ENCODE data around the gene HSBP1.

The HSBP1 gene

DNA sequence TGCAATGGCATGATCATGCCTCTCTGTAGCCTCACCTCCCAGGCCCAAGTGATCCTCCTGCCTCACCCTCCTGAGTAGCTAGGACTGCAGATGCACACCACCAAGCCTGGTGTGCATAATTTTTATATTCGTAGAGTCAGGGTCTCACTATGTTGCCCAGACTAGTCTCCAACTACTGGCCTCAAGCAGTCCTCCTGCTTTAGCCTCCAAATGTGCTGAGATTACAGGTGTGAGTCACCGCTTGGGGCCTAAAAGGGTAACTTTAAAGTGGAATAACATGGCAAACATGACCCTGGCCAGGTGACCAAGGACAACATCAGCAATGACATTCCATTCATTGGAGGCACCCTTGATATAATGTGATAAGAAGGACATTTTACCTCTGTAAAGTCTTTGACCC is 26.1 kb downstream of the HSBP1 start:
- DNase-seq (ENCODE audit: low read depth) = no peak
- no peak overlapping the region for H3K4me3 ChIP-seq (ENCODE audit: low read depth, low read length)
- TF ChIP-seq, protein P1, sequence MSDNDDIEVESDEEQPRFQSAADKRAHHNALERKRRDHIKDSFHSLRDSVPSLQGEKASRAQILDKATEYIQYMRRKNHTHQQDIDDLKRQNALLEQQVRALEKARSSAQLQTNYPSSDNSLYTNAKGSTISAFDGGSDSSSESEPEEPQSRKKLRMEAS (IDR thresholded peaks at IDR 0.05; ENCODE audit: low read depth, low read length) = no peak
- TF ChIP-seq, protein P2, sequence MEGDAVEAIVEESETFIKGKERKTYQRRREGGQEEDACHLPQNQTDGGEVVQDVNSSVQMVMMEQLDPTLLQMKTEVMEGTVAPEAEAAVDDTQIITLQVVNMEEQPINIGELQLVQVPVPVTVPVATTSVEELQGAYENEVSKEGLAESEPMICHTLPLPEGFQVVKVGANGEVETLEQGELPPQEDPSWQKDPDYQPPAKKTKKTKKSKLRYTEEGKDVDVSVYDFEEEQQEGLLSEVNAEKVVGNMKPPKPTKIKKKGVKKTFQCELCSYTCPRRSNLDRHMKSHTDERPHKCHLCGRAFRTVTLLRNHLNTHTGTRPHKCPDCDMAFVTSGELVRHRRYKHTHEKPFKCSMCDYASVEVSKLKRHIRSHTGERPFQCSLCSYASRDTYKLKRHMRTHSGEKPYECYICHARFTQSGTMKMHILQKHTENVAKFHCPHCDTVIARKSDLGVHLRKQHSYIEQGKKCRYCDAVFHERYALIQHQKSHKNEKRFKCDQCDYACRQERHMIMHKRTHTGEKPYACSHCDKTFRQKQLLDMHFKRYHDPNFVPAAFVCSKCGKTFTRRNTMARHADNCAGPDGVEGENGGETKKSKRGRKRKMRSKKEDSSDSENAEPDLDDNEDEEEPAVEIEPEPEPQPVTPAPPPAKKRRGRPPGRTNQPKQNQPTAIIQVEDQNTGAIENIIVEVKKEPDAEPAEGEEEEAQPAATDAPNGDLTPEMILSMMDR (IDR thresholded peaks at IDR 0.05; ENCODE audit: low read depth, low read length) = no peak
- TF ChIP-seq MYC (IDR thresholded peaks at IDR 0.05; ENCODE audit: low read depth, low read length) = no peak
- no peak for TF ChIP-seq POLR2A (IDR thresholded peaks at IDR 0.05; ENCODE audit: extremely low read depth, insufficient read length)

DNA sequence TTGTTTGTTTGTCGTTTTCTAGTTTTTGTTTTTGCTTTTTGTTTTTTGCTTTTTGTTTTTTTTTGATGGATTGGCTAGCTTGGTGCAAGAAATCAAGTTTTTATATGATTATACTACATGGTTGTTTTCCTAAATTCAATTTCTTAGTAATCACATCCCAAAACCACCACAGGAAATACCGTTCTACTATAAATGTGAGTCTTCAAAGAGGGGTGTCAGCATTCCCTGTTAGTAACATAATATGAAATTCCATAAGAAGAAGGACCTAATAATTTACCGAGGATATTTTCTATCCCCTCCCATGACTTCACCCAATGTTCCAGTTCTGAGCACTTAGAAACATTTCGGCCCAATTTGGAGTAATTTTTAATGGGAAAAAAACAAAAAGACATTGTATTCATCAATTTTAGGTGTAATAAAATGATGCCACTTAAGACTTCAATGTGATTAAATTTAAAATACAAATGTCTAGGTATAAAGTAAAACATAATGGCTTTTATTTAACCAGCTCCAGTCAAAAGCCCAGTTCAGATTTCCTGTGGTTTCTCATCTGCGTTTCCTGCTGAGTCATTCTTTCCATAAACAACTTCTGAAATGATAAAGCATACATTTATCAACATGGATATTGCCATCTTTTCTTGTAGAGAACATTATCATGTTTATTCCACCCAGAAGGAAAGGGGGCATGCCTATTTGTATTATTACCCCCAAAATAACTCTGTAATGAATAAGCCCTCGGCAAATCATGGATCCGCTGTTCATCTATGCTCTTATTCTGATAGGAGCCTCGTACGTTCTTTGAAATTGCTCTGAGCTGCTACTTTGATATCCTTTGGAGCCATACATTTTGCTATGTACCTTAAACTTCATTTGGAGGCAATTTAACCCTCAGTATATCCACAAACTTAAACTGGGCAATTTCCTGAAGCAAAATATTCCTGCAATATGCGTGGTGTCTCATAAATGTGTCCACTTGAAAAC is 28.1 kb downstream of the HSBP1 start:
- TF ChIP-seq MYC (IDR thresholded peaks at IDR 0.05; ENCODE audit: low read depth, low read length) (no peak), POLR2A (IDR thresholded peaks at IDR 0.05; ENCODE audit: extremely low read depth, insufficient read length) (no peak)
- TF ChIP-seq, protein P2 (IDR thresholded peaks at IDR 0.05; ENCODE audit: low read depth, low read length) = no peak
- TF ChIP-seq, protein P1 (IDR thresholded peaks at IDR 0.05; ENCODE audit: low read depth, low read length) = no peak
- peak; percentile 72 for DNase-seq (ENCODE audit: low read depth)

DNA sequence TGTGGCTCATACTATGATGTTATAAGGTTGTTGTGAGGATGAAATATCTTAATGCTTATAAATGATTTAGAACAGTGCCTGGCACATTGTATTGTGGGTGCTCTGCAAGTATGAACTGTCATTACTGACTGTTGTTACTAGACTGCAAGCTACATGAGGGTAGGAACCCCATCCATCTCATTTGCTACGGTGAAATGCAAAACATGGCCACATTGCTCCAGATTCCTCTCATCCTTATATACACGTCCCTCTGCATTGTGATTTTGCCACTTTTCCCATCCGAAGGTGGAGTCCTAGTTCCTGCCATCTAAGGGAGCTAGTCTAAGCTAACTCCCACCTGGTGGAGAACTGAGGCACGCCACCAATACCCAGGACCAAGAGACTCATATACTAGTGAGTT is 29.8 kb downstream of the HSBP1 start:
- H3K4me3 ChIP-seq (ENCODE audit: low read depth, low read length) = no peak overlapping the region
- TF ChIP-seq MYC (IDR thresholded peaks at IDR 0.05; ENCODE audit: low read depth, low read length) (no peak), POLR2A (IDR thresholded peaks at IDR 0.05; ENCODE audit: extremely low read depth, insufficient read length) (no peak)
- no peak for DNase-seq (ENCODE audit: low read depth)

More for the DNA sequence above, 28.1 kb downstream of the HSBP1 start:
- H3K4me3 ChIP-seq (ENCODE audit: low read depth, low read length) = no peak overlapping the region

DNA sequence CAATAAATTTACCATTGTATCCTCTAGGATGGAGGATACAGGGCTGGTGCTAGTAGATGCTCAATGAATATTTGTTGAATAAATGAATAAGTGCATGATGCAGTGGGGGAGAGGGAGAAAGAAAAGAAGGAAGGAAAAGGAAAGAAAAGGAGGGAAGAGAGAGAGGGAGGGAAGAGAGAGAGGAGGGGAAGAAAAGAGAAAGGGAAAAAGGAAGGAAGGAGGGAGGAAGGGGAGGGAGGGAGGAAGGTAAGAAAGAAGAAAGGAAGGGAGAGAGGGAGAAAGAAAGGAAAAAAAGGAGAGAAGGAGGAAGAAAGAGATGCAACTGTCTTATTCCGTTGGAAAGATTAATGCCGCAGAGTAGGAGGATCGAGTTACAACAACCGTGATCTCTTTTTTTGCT is 30.4 kb downstream of the HSBP1 start:
- TF ChIP-seq POLR2A (IDR thresholded peaks at IDR 0.05; ENCODE audit: extremely low read depth, insufficient read length) = no peak
- TF ChIP-seq, protein P2 (IDR thresholded peaks at IDR 0.05; ENCODE audit: low read depth, low read length) = no peak
- TF ChIP-seq, protein P1 (IDR thresholded peaks at IDR 0.05; ENCODE audit: low read depth, low read length) = no peak
- TF ChIP-seq MYC (IDR thresholded peaks at IDR 0.05; ENCODE audit: low read depth, low read length) = no peak
- DNase-seq (ENCODE audit: low read depth) = no peak
- H3K4me3 ChIP-seq (ENCODE audit: low read depth, low read length) = no peak overlapping the region

DNA sequence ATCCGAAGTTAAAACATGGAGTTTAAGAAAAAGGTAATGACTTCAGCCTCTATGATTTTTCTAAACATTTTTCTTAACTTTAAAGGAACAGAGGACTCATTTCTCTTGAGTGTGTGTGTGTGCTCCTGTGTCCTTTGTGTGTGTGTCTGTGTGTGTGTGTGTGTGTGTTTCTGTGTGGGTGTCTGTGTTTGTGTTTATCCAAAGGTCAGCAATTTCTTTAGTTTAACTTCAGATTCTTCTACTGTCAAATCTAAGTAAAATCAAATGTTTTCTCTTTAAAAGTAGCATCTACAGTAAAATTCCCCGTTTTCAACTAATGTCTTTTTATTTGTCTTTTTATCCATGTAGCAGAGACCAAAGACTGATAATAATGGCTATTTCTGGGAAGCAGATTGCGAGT is 31.8 kb downstream of the HSBP1 start:
- TF ChIP-seq POLR2A (IDR thresholded peaks at IDR 0.05; ENCODE audit: extremely low read depth, insufficient read length) (no peak), MYC (IDR thresholded peaks at IDR 0.05; ENCODE audit: low read depth, low read length) (no peak)
- TF ChIP-seq, protein P1 (IDR thresholded peaks at IDR 0.05; ENCODE audit: low read depth, low read length) = no peak
- TF ChIP-seq, protein P2 (IDR thresholded peaks at IDR 0.05; ENCODE audit: low read depth, low read length) = no peak
- no peak overlapping the region for H3K4me3 ChIP-seq (ENCODE audit: low read depth, low read length)
- no peak for DNase-seq (ENCODE audit: low read depth)

DNA sequence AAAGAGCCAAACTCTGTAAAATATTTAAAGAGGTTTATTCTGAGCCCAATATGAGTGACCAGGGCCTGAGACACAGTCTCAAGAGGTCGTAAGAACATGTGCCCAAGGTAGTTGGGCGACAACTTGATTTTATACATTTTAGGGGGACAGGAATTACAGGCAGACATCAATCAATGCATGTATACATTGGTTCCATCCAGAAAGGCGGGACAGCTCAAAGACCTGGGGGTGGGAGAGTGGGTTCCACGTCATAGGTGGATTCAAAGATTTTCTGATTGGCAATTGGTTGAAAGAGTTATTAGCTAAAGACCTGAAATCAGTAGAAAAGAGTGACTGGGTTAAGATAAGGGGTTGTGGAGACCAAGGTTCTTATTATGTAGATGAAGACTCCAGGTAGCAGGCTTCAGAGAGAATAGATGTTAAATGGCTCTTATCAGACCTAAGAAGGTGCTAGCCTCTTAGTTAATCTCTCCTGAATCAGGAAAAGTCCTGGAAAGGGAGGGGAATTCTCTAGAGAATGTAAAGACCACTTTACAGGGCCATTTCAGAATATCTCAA is 32.4 kb downstream of the HSBP1 start:
- TF ChIP-seq MYC (IDR thresholded peaks at IDR 0.05; ENCODE audit: low read depth, low read length) (no peak), POLR2A (IDR thresholded peaks at IDR 0.05; ENCODE audit: extremely low read depth, insufficient read length) (no peak)
- TF ChIP-seq, protein P1 (IDR thresholded peaks at IDR 0.05; ENCODE audit: low read depth, low read length) = no peak
- TF ChIP-seq, protein P2 (IDR thresholded peaks at IDR 0.05; ENCODE audit: low read depth, low read length) = no peak
- H3K4me3 ChIP-seq (ENCODE audit: low read depth, low read length) = no peak overlapping the region
- no peak for DNase-seq (ENCODE audit: low read depth)

Data from NB4 (cell line).